Adrenal gland (tissue), 12 donors: ENCODE measurements around the gene RAB12. TPM values are rescaled to one million over a fixed set of nuclear protein-coding genes. Genes with fewer than 3 reads are reported as not detected.

Experiments
- DNase-seq, 7 donors: peaks; one replicate each; pipeline ENCODE4 v3.0.0-alpha.2; 2019 to 2020
- H3K27ac ChIP-seq, 5 donors: fragments of 200-600 bp; sonication (generic) in 4 of 5; 1 replicate in 3 of 5; 2 replicates in 2 of 5; pipeline versions ENCODE4 v1.5.1 to v1.8.0; 2016 to 2020; ENCODE audit warnings: mild to moderate bottlenecking in 1 of 5
- H3K27me3 ChIP-seq: fragments of 200-600 bp; 2 replicates; pipeline ENCODE4 v1.8.0; 2021
- H3K36me3 ChIP-seq, 2 donors: fragments of 200-600 bp; replicated peaks in 1 of 2; 1 replicate in 1 of 2; 2 replicates in 1 of 2; pipeline versions ENCODE4 v1.5.1 to v1.8.0; 2018 to 2022
- H3K4me1 ChIP-seq, 2 donors: fragments of 200-600 bp; replicated peaks in 1 of 2; 1 replicate in 1 of 2; 2 replicates in 1 of 2; pipeline versions ENCODE4 v1.5.1 to v1.8.0; 2018 to 2021
- H3K4me3 ChIP-seq, 4 donors: fragments of 200-600 bp; sonication (generic) in 3 of 4; one replicate each; pipeline ENCODE4 v1.5.1; 2016 to 2018
- H3K9me3 ChIP-seq, 3 donors: fragments of 200-600 bp; sonication (generic) in 1 of 3; replicated peaks in 1 of 3; 1 replicate in 2 of 3; 2 replicates in 1 of 3; pipeline versions ENCODE4 v1.5.1 to v1.8.0; 2016 to 2021
- CTCF ChIP-seq, 6 experiments: fragments of 450-650 bp in 4 of 6; fragments of 200-600 bp in 2 of 6; sonication (generic) in 1 of 6; IDR thresholded peaks; 1 replicate in 5 of 6; 2 replicates in 1 of 6; pipeline versions ENCODE4 v1.5.1 to v1.8.0; 2016 to 2021; ENCODE audit warnings: antibody characterized with exemption in 6 of 6, mild to moderate bottlenecking in 2 of 6, moderate library complexity in 1 of 6
- POLR2A ChIP-seq, 2 donors: fragments of 450-650 bp; IDR thresholded peaks; one replicate each; pipeline ENCODE4 v1.6.1; 2017; ENCODE audit warnings: antibody characterized with exemption in 2 of 2, mild to moderate bottlenecking in 2 of 2, moderate library complexity in 1 of 2
- WGBS, 4 donors: extraction: QIAGEN DNeasy Blood & Tissue Kit in 2 of 4; methylation state at CpG; one replicate each; pipeline versions ENCODE4 v1.1.5 to v1.1.7; 2013 to 2017; 5-methylcytosine and 5-hydroxymethylcytosine counted together
- intact Hi-C, 2 donors: fragments of 100-400 bp; cut with DNase I; formaldehyde crosslinking; loops; one replicate each; pipeline versions ENCODE4 v1.14.1 to v1.15.0; 2022 to 2023
- polyA plus RNA-seq, 3 donors: library from polyadenylated mRNA; stranded (reverse); fragments of 200-250 nt in 2 of 3; fragments of 350-450 nt in 1 of 3; fragmentation: Illumina TruSeq in 1 of 3; extraction: RNeasy Lipid Tissue Mini Kit (QIAGEN cat#74804) in 1 of 3; gene quantifications; one replicate each; pipeline ENCODE4 v1.2.3, GENCODE V29; 2013 to 2014
- total RNA-seq, 9 donors: library from RNA; depleted of rRNA in 4 of 9; stranded (reverse); fragments of >200 nt in 4 of 9; fragments of 120-200 nt in 1 of 9; fragmentation: NEBNext Ultra II Directional in 1 of 9; extraction: Animal tissue kit (Norgen Biotek cat#: 25700) in 1 of 9; gene quantifications; one replicate each; pipeline versions ENCODE4 v1.1.0 to v1.2.4, GENCODE V29; 2013 to 2023
- donor health status: healthy with polysubstance abuse.
- donor health status: Bipolar disorder and iron deficiency.
- donor health status: DM: yes; HTN: yes; CAD: no.
- donor health status: DM: no; HTN: no; CAD: no.
- donor health status: DM: no; HTN: no; CAD: no.
- donor health status: DM: yes; HTN: yes; CAD: no.

Gene RAB12
- total and polyA plus RNA-seq, 12 donors = 19.9 to 54.2 (median 37.8) TPM

- intact Hi-C loops = no loop called here
- no peak for TF ChIP-seq CTCF (IDR thresholded peaks at IDR 0.05)
- TF ChIP-seq POLR2A (IDR thresholded peaks at IDR 0.05) = no peak
- Histone ChIP-seq H3K9me3 (no peaks in the 10 kb centered on the region), H3K27ac (no peak overlapping the region), H3K4me1 (no peaks in the 10 kb centered on the region), H3K36me3 (no peaks in the 10 kb centered on the region), H3K4me3 (no peak overlapping the region), H3K27me3 (no peaks in the 10 kb centered on the region)
- WGBS, 4 donors = 80 to 88% (median 85%) methylated on average over 9 of the region's 9 CpGs
- no peak for DNase-seq
These were observed 64.3 kb downstream of the RAB12 start for GRCh38 chr18:8673256-8674209.

- H3K27me3 ChIP-seq = no peaks in the 10 kb centered on the region
- WGBS, 4 donors = 76 to 97% (median 91%) methylated on average over 4 of the region's 4 CpGs
- intact Hi-C loops = no loop called here
These were observed 65.8 kb downstream of the RAB12 start for GRCh38 chr18:8675057-8675456.

GRCh38 chr18:8681196-8681595, 72.0 kb downstream of the RAB12 start:
- H3K27me3 ChIP-seq = no peaks in the 10 kb centered on the region
- TF ChIP-seq POLR2A (IDR thresholded peaks at IDR 0.05) (no peak), CTCF (IDR thresholded peaks at IDR 0.05) (no peak)
- no peak overlapping the region for H3K4me3 ChIP-seq
- DNase-seq = peak in 1 of 7 donors; percentile 1
- no peaks in the 10 kb centered on the region for H3K36me3 ChIP-seq
- H3K4me1 ChIP-seq = no peaks in the 10 kb centered on the region
- H3K9me3 ChIP-seq = no peaks in the 10 kb centered on the region
- no peak overlapping the region for H3K27ac ChIP-seq
- WGBS, 4 donors = 91 to 97% (median 94%) methylated on average over 4 of the region's 4 CpGs
- intact Hi-C loops = no loop called here

More at GRCh38 chr18:8675057-8675456, 65.8 kb downstream of the RAB12 start:
- H3K27ac ChIP-seq = no peak overlapping the region
- TF ChIP-seq POLR2A (IDR thresholded peaks at IDR 0.05) = no peak
- TF ChIP-seq CTCF (IDR thresholded peaks at IDR 0.05) = no peak
- DNase-seq = no peak
- no peak overlapping the region for H3K4me3 ChIP-seq
- H3K36me3 ChIP-seq = no peaks in the 10 kb centered on the region
- no peaks in the 10 kb centered on the region for H3K9me3 ChIP-seq
- no peaks in the 10 kb centered on the region for H3K4me1 ChIP-seq

GRCh38 chr18:8684577-8684976, 75.3 kb downstream of the RAB12 start:
- Histone ChIP-seq H3K9me3 (no peaks in the 10 kb centered on the region), H3K4me3 (no peak overlapping the region), H3K4me1 (no peaks in the 10 kb centered on the region), H3K27ac (no peak overlapping the region), H3K27me3 (no peaks in the 10 kb centered on the region), H3K36me3 (no peaks in the 10 kb centered on the region)
- WGBS, 4 donors = 89 to 95% (median 93%) methylated on average over 7 of the region's 7 CpGs
- DNase-seq = peak in 1 of 7 donors; percentile 5
- no peak for TF ChIP-seq CTCF (IDR thresholded peaks at IDR 0.05)
- TF ChIP-seq POLR2A (IDR thresholded peaks at IDR 0.05) = no peak
- intact Hi-C loops = no loop called here
